ENCODE measurements around the gene INPP5A. TPM values are rescaled to one million over a fixed set of nuclear protein-coding genes. Genes with fewer than 3 reads are reported as not detected.

The INPP5A gene
- total RNA-seq, 1 donor from 2014 or later: 105 TPM

DNA sequence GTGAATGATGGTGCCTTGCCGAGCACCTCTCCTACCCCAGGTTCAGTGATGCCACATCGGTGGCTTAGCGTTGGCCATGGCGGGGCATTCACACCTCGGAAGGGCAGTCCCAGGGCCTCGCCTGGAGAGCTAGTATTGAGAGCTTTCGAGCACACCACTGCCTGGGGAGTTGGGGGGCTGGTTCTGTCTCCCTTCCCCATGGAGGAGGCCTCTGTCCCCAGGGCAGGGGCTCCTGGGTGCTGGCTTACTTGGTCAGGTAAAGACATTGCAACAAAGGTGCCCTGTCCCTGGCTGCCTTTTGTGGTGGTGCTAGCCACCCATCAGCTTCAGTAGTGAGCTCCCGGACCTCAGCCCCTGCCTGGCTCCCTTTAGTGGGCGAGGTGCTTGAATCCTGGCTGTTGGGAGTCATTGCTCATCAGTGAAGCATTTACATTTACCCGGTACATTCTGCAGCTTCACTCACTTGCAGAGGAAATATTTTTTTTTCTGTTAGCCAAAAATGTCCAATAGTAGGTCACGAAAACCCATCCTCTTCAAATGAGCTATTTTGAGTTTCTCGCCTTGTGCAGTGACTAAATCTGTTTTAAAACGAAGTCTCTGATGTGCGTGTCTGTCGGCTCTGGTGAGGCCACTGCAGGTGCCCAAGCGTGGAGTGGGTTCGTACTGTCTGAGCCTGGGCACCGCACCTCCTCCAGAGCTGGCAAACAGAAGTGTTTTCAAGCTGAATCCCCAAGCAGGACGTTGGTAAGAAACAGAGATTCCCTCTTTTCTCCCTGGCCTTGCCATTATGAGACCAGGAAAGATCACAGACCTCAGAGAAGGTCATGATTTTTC, 95.5 kb downstream of the INPP5A start:
- Histone ChIP-seq H3K4me3 (no peak overlapping the region), H3K4me1 (peaks cover 95% of the 10 kb centered on the region), H3K27ac (replicated peaks) (peak overlapping the region; percentile 94), H3K27me3 (ENCODE audit: low read depth) (no peaks in the 10 kb centered on the region), H3K9me3 (replicated peaks) (no peaks in the 10 kb centered on the region), H3K36me3 (no peaks in the 10 kb centered on the region)
- TF ChIP-seq, protein P1, sequence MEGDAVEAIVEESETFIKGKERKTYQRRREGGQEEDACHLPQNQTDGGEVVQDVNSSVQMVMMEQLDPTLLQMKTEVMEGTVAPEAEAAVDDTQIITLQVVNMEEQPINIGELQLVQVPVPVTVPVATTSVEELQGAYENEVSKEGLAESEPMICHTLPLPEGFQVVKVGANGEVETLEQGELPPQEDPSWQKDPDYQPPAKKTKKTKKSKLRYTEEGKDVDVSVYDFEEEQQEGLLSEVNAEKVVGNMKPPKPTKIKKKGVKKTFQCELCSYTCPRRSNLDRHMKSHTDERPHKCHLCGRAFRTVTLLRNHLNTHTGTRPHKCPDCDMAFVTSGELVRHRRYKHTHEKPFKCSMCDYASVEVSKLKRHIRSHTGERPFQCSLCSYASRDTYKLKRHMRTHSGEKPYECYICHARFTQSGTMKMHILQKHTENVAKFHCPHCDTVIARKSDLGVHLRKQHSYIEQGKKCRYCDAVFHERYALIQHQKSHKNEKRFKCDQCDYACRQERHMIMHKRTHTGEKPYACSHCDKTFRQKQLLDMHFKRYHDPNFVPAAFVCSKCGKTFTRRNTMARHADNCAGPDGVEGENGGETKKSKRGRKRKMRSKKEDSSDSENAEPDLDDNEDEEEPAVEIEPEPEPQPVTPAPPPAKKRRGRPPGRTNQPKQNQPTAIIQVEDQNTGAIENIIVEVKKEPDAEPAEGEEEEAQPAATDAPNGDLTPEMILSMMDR (IDR thresholded peaks at IDR 0.05; ENCODE audit: borderline replicate concordance): no peak
- DNase-seq: peak; percentile 12
- intact Hi-C loops (cut with micrococcal nuclease): no loop called here

DNA sequence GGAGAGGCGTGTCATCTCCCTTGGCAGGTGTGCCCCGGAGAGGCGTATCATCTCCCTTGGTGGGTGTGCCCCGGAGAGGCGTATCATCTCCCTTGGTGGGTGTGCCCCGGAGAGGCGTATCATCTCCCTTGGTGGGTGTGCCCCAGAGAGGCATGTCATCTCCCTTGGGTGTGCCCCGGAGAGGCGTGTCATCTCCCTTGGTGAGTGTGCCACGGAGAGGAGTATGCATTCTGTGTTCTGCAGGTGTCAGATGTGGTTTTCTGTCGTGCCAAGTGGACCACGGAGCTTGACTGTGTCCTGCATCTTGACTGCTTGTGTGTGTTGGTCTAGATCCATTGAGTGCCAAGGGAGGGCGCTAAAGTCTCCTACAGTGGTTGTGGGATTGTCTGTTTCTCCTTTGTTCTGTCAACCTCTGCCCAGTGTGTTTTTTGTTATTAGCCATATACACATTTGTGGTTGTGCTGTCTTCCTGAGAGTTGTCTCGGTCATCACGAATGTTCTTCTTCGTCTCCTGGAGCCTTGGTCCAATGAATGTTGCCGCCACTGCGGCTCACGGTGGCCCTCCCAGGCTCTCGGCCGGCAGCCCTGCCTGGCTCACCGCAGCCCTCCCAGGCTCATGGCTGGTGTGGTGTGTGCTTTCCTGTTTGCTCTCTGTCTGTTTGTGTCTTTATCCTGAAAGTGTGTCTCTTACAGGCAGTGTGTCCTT, 96.8 kb downstream of the INPP5A start:
- H3K9me3 ChIP-seq (replicated peaks): no peaks in the 10 kb centered on the region
- DNase-seq: peak; percentile 13
- TF ChIP-seq, protein P1 (IDR thresholded peaks at IDR 0.05; ENCODE audit: borderline replicate concordance): no peak
- intact Hi-C loops (cut with micrococcal nuclease): no loop called here
- H3K27me3 ChIP-seq (ENCODE audit: low read depth): no peaks in the 10 kb centered on the region
- H3K27ac ChIP-seq (replicated peaks): peak overlapping the region; percentile 28
- H3K4me1 ChIP-seq: peaks cover 88% of the 10 kb centered on the region
- H3K36me3 ChIP-seq: no peaks in the 10 kb centered on the region
- H3K4me3 ChIP-seq: no peak overlapping the region

DNA sequence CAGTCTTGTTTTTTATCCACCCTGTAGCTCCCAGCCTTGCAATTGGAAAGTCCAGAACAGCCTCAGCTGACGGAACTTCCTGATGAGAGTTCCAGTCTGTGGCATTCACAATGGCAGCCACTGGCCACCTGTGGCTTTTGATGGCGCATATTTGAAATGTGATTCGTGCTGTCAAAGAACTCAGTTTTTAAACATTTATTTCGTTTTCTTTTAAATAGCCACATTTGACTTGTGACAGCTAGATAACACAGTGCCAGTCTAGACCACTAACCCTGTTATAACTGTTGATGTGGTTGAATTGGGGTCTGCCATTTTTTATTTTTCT, 97.3 kb downstream of the INPP5A start:
- no peak for DNase-seq
- H3K4me3 ChIP-seq: no peak overlapping the region
- peak overlapping the region; percentile 28 for H3K27ac ChIP-seq (replicated peaks)
- intact Hi-C loops (cut with micrococcal nuclease): no loop called here
- H3K4me1 ChIP-seq: peaks cover 82% of the 10 kb centered on the region
- no peaks in the 10 kb centered on the region for H3K36me3 ChIP-seq
- TF ChIP-seq, protein P1 (IDR thresholded peaks at IDR 0.05; ENCODE audit: borderline replicate concordance): no peak
- H3K27me3 ChIP-seq (ENCODE audit: low read depth): no peaks in the 10 kb centered on the region
- no peaks in the 10 kb centered on the region for H3K9me3 ChIP-seq (replicated peaks)

DNA sequence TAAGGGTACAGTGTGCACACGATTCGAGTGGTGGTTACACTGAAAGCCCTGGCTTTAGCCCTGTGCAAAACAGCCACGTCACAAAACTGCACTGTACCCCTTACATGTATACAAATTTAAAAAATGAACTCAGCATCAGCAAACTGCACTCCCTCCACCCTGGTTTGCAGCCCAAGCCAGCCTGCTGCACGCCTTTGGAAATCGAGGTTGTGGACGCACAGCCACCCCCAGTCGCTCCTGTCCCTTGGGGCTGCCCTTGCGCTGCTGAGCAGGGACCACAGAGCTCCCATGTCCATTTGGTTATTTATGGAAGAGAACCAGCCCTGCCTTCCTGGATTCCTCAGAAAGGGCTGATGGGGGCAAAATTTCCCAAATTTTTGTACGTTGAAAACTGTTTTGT, 98.8 kb downstream of the INPP5A start:
- H3K27ac ChIP-seq (replicated peaks): no peak overlapping the region

DNA sequence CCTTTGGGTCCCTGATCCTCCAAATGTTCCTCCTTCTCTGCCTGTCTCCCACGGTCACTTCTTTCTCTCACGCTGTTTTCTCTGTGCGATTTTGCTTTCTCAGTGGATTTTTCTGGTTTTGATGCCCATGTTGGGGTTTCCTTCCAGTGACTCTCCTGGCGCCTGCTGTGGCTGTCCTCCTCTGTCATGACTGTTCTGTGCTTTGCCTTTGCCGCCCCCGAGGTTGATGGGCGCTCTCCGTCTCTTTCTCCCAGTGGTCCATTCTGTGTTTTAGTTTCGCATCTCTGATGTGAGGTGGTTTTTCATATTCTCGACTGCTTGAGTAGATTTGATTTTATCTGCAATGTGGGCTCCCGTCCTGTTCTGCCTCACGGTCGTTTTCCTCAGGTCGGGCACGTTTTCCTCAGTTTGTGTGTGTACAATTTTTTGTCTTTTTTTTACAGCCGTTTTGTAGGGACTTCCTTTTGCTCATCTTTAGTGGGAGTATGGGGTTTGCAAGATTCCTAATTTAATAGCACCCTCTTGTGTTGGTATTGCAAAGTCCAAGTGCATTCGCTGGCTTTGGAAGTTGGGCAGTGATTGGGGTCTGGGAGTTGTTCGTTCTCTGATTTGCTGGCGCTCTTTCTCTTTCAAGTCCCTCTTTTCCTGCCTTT, 100.0 kb downstream of the INPP5A start:
- peaks cover 60% of the 10 kb centered on the region for H3K4me1 ChIP-seq
- H3K4me3 ChIP-seq: no peak overlapping the region

More for the DNA sequence above, 98.8 kb downstream of the INPP5A start:
- no peak overlapping the region for H3K4me3 ChIP-seq
- no peaks in the 10 kb centered on the region for H3K27me3 ChIP-seq (ENCODE audit: low read depth)
- no peaks in the 10 kb centered on the region for H3K36me3 ChIP-seq
- intact Hi-C loops (cut with micrococcal nuclease): no loop called here
- DNase-seq: peak; percentile 15
- H3K4me1 ChIP-seq: peaks cover 68% of the 10 kb centered on the region
- TF ChIP-seq, protein P1 (IDR thresholded peaks at IDR 0.05; ENCODE audit: borderline replicate concordance): no peak
- no peaks in the 10 kb centered on the region for H3K9me3 ChIP-seq (replicated peaks)

More for the DNA sequence above, 100.0 kb downstream of the INPP5A start:
- Histone ChIP-seq H3K27ac (replicated peaks) (no peak overlapping the region), H3K9me3 (replicated peaks) (no peaks in the 10 kb centered on the region), H3K27me3 (ENCODE audit: low read depth) (no peaks in the 10 kb centered on the region), H3K36me3 (no peaks in the 10 kb centered on the region)
- TF ChIP-seq, protein P1 (IDR thresholded peaks at IDR 0.05; ENCODE audit: borderline replicate concordance): peak; percentile 82
- intact Hi-C loops (cut with micrococcal nuclease): loop anchor here (2.0 kb wide), 1 partner anchor 179 kb away; no protein-coding TSS in a partner anchor
- DNase-seq: peak; percentile 5

All from left ventricle myocardium inferior (tissue), 1 donor.